ENCODE data around the gene PTPN7. TPM values are rescaled to one million over a fixed set of nuclear protein-coding genes. Genes with fewer than 3 reads are reported as not detected.

PTPN7 gene
- total and polyA plus RNA-seq, 2 of the 13 experiments (the other 11 are each of a cell fraction or from before 2014, with no cell fraction given): not detected

DNA sequence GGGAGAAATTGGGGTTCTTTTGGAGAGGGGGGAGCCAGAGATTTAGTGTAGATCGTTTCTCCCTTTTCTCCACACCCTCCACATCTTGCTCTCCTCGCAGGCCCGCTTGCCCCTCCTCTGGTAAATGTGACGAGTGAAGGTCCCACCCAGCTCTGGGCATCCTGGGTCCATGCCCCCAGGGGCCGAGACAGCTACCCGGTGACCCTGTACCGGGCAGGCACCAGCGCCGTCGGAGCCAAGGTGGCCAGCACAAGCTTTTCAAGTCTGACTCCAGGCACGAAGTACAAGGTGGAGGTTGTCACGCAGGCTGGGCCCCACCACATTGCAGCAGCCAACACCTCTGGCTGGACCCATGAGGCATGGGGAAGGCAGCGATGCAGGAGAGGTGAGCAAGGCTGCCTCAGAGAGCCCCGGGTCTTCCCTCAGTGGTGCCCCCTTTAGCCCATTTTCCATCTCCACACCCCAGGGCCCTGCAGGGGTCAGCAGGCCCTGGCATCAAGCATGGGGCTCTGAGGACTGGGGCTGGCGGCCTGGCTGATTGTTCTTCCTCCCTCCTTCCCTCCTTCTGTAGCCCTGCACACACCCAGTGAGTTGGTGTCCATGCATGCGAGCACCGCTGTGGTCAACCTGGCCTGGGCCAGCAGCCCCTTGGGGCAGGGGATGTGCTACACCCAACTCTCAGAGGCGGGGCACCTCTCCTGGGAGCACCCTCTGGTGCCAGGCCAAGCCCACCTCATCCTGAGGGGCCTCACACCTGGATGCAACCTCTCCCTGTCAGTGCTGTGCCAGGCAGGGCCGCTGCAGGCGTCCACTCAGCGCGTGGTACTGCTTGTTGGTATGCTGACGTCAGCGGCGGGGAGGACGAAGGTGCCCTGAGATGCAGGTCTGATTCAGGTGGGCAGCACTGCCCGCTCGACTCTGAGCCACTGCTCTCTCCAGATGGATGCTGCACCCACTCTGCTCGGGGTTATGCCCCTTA, 16.8 kb upstream of the PTPN7 start (continued):
- TF ChIP-seq, protein P1, sequence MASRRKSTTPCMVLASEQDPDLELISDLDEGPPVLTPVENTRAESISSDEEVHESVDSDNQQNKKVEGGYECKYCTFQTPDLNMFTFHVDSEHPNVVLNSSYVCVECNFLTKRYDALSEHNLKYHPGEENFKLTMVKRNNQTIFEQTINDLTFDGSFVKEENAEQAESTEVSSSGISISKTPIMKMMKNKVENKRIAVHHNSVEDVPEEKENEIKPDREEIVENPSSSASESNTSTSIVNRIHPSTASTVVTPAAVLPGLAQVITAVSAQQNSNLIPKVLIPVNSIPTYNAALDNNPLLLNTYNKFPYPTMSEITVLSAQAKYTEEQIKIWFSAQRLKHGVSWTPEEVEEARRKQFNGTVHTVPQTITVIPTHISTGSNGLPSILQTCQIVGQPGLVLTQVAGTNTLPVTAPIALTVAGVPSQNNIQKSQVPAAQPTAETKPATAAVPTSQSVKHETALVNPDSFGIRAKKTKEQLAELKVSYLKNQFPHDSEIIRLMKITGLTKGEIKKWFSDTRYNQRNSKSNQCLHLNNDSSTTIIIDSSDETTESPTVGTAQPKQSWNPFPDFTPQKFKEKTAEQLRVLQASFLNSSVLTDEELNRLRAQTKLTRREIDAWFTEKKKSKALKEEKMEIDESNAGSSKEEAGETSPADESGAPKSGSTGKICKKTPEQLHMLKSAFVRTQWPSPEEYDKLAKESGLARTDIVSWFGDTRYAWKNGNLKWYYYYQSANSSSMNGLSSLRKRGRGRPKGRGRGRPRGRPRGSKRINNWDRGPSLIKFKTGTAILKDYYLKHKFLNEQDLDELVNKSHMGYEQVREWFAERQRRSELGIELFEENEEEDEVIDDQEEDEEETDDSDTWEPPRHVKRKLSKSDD (CRISPR knock-in tag; IDR thresholded peaks at IDR 0.05; ENCODE audit: low read depth): no peak
- TF ChIP-seq ZNF333 (CRISPR knock-in tag; IDR thresholded peaks at IDR 0.05; ENCODE audit: borderline replicate concordance): no peak
- TF ChIP-seq RBM22 (optimal IDR thresholded peaks at IDR 0.05; ENCODE audit: low read length): no peak
- no peak for TF ChIP-seq MXI1 (IDR thresholded peaks at IDR 0.05; ENCODE audit: borderline replicate concordance, low read depth, low read length)
- TF ChIP-seq ZNF776 (CRISPR knock-in tag; IDR thresholded peaks at IDR 0.05): no peak
- TF ChIP-seq RXRB (CRISPR knock-in tag; IDR thresholded peaks at IDR 0.05; ENCODE audit: borderline replicate concordance): no peak
- TF ChIP-seq, protein P2, sequence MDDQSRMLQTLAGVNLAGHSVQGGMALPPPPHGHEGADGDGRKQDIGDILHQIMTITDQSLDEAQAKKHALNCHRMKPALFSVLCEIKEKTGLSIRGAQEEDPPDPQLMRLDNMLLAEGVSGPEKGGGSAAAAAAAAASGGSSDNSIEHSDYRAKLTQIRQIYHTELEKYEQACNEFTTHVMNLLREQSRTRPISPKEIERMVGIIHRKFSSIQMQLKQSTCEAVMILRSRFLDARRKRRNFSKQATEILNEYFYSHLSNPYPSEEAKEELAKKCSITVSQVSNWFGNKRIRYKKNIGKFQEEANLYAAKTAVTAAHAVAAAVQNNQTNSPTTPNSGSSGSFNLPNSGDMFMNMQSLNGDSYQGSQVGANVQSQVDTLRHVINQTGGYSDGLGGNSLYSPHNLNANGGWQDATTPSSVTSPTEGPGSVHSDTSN (CRISPR knock-in tag; IDR thresholded peaks at IDR 0.05; ENCODE audit: borderline replicate concordance): no peak

DNA sequence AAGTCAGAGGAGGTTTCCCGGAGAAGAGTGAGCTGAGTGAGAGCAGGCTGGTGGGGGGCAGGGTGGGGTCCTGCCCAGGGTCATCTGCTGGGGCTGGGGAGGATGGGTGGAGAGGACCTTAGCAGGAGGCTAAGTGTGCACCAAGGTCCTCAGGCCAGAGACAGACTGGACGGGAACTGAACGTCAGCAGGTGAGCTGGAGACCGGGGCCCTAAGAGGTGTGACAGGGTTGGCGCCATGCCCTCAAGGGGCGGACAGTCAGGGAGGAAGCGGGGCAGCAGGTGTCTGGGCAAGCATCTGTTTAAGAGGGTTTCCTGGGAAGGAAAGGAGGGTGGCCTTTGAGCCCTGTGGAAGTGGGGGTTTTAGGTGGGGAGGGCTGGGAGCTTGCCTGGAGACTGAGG, 13.6 kb upstream of the PTPN7 start:
- in situ Hi-C loops (cut with HindIII; ENCODE audit: extremely low pct_ligation_motif_present, low pct_unique_long_range_greater_than_20kb): no loop called here
- 43% methylated on average over 6 of the region's 7 CpGs for WGBS (ENCODE audit: low lambda C conversion rate)
- no peak for FAIRE-seq
- intact Hi-C loops (cut with micrococcal nuclease; ENCODE audit: unreplicated experiment): no loop called here
- ChIA-PET POLR2A (no interaction called here), CTCF (ENCODE audit: low intra/inter-chr PET ratio, low total read pairs) (no interaction called here)
- no peak for ATAC-seq
- no peak overlapping the region for H3K27ac ChIP-seq (ENCODE audit: extremely low read length, insufficient read depth, low read length)
- H3K27me3 ChIP-seq (ENCODE audit: control insufficient read depth in 1 of 2, insufficient read depth in 2 of 2, low read length in 2 of 2): peaks cover 4 to 18% of the 10 kb centered on the region in 2 experiments; a peak in 4 of 5 replicates
- no peaks in the 10 kb centered on the region for H3K9me3 ChIP-seq (ENCODE audit: low read length)
- no peak overlapping the region for H3K4me2 ChIP-seq (ENCODE audit: low read depth, low read length)
- no TSS peak for BruUV-seq (replicated peaks)
- no peak for DNase-seq (ENCODE audit: low spot score)
- no peaks in the 10 kb centered on the region for H3K79me2 ChIP-seq (ENCODE audit: insufficient read depth, low read length)
- H3K9ac ChIP-seq (ENCODE audit: insufficient read depth, low read depth, low read length): no peak overlapping the region
- no peaks in the 10 kb centered on the region for H3K4me1 ChIP-seq (ENCODE audit: insufficient read depth, low read length)
- no peaks in the 10 kb centered on the region for H4K20me1 ChIP-seq (ENCODE audit: insufficient read depth, low read length)
- H2AFZ ChIP-seq (ENCODE audit: low read length): no peak overlapping the region
- H3K4me3 ChIP-seq (replicated peaks in 1 of 3; ENCODE audit: insufficient read depth in 1 of 3, low read depth in 2 of 3, low read length in 3 of 3): no peak overlapping the region
- no peaks in the 10 kb centered on the region for H3K36me3 ChIP-seq (replicated peaks in 1 of 2; ENCODE audit: control insufficient read depth in 1 of 2, insufficient read depth in 2 of 2, low read length in 2 of 2)
- TF ChIP-seq, protein P3, sequence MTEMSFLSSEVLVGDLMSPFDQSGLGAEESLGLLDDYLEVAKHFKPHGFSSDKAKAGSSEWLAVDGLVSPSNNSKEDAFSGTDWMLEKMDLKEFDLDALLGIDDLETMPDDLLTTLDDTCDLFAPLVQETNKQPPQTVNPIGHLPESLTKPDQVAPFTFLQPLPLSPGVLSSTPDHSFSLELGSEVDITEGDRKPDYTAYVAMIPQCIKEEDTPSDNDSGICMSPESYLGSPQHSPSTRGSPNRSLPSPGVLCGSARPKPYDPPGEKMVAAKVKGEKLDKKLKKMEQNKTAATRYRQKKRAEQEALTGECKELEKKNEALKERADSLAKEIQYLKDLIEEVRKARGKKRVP (CRISPR knock-in tag; IDR thresholded peaks at IDR 0.05): no peak
- TF ChIP-seq RFX1 (IDR thresholded peaks at IDR 0.05) (no peak), ZSCAN20 (CRISPR knock-in tag; IDR thresholded peaks at IDR 0.05; ENCODE audit: borderline replicate concordance) (no peak), CHD2 (IDR thresholded peaks at IDR 0.05; ENCODE audit: low read depth, low read length) (no peak), TBP (CRISPR knock-in tag; IDR thresholded peaks at IDR 0.05) (no peak), ZMAT3 (CRISPR knock-in tag; conservative IDR thresholded peaks at IDR 0.05) (no peak)
- TF ChIP-seq, protein P4, sequence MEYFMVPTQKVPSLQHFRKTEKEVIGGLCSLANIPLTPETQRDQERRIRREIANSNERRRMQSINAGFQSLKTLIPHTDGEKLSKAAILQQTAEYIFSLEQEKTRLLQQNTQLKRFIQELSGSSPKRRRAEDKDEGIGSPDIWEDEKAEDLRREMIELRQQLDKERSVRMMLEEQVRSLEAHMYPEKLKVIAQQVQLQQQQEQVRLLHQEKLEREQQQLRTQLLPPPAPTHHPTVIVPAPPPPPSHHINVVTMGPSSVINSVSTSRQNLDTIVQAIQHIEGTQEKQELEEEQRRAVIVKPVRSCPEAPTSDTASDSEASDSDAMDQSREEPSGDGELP (IDR thresholded peaks at IDR 0.05; ENCODE audit: borderline replicate concordance, low read depth): no peak
- TF ChIP-seq, protein P5, sequence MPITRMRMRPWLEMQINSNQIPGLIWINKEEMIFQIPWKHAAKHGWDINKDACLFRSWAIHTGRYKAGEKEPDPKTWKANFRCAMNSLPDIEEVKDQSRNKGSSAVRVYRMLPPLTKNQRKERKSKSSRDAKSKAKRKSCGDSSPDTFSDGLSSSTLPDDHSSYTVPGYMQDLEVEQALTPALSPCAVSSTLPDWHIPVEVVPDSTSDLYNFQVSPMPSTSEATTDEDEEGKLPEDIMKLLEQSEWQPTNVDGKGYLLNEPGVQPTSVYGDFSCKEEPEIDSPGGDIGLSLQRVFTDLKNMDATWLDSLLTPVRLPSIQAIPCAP (CRISPR knock-in tag; IDR thresholded peaks at IDR 0.05; ENCODE audit: low read depth): no peak
